ENCODE data around the gene PDS5A. TPM values are rescaled to one million over a fixed set of nuclear protein-coding genes. Genes with fewer than 3 reads are reported as not detected.
A peak's percentile ranks its signal among the peaks of the same experiment; 100 is the strongest.

Gene PDS5A
- total and polyA plus RNA-seq, 2 experiments from 2014 or later = 26.8 to 56.5 TPM

DNA sequence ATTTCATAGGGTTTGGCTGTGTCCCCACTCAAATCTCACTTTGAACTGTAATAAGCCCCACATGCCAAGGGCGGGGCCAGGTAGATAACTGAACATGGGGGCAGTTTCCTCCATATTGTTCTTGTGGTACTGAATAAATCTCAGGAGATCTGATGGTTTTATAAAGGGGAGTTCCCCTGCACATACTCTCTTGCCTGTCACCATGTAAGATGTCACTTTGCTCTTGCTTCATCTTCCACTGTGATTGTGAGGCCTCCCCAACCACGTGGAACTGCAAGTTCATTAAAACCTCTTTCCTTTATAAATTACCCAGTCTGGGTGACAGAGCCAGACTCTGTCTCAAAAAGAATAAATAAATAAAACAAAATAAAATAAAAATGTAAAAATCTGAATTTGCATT is 95.9 kb downstream of the PDS5A start:
- Histone ChIP-seq H3K9ac (no peak overlapping the region), H3K4me1 (ENCODE audit: insufficient read depth) (no peaks in the 10 kb centered on the region), H3K4me2 (ENCODE audit: unreplicated experiment) (no peak overlapping the region), H3K27ac (no peak overlapping the region), H2AFZ (no peak overlapping the region), H3F3A (ENCODE audit: insufficient read depth) (no peaks in the 10 kb centered on the region), H3K9me3 (ENCODE audit: low read depth) (no peaks in the 10 kb centered on the region), H3K4me3 (no peak overlapping the region), H3K27me3 (replicated peaks; ENCODE audit: insufficient read depth) (no peaks in the 10 kb centered on the region), H3K36me3 (ENCODE audit: low read depth) (peaks cover 47% of the 10 kb centered on the region), H4K20me1 (ENCODE audit: insufficient read depth) (0 out of 2 replicates have a peak, but pooled peaks cover 3% of the 10 kb centered on the region), H3K9me2 (ENCODE audit: insufficient read depth) (no peaks in the 10 kb centered on the region), H3K79me2 (ENCODE audit: insufficient read depth) (peaks cover 11% of the 10 kb centered on the region; the same call in 1 of the 2 replicates)
- WGBS, 2 experiments (ENCODE audit: low coverage in 1 of 2, low lambda C conversion rate in 2 of 2, missing lambda C conversion rate in 2 of 2) = 72 to 78% methylated on average over 2 of the region's 2 CpGs
- in situ Hi-C loops (cut with MboI) = no loop called here
- no peak for DNase-seq
- TF ChIP-seq EZH2 (IDR thresholded peaks at IDR 0.05; ENCODE audit: insufficient read depth, poor library complexity, severe bottlenecking) (no peak), EZH2phosphoT487 (IDR thresholded peaks at IDR 0.05; ENCODE audit: insufficient read depth, low read depth) (no peak)

DNA sequence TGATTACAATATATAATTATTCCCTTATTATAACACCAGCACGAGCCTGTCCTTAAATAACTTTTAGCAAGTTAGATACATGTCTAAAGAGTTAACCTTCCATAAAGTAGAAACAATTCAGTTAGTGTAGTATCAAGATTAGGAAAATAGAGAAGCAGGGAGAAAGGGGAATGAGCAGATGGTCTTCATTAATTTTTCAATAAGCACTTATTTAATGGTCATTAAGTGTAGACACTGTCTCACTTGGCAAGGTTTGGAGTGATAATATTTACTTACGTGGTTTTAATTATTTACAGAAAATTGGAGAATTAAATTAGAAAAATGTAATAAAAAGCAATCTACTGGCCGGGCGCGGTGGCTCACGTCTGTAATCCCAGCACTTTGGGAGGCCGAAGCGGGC is 99.7 kb downstream of the PDS5A start:
- no peak overlapping the region for H2AFZ ChIP-seq
- no peak overlapping the region for H3K27ac ChIP-seq
- no peak for DNase-seq
- H3K4me2 ChIP-seq (ENCODE audit: unreplicated experiment) = no peak overlapping the region
- in situ Hi-C loops (cut with MboI) = no loop called here
- H3K27me3 ChIP-seq (replicated peaks; ENCODE audit: insufficient read depth) = no peaks in the 10 kb centered on the region
- H3K9me3 ChIP-seq (ENCODE audit: low read depth) = no peaks in the 10 kb centered on the region
- TF ChIP-seq EZH2 (IDR thresholded peaks at IDR 0.05; ENCODE audit: insufficient read depth, poor library complexity, severe bottlenecking) = no peak
- TF ChIP-seq EZH2phosphoT487 (IDR thresholded peaks at IDR 0.05; ENCODE audit: insufficient read depth, low read depth) = no peak
- no peaks in the 10 kb centered on the region for H3K4me1 ChIP-seq (ENCODE audit: insufficient read depth)
- WGBS, 2 experiments (ENCODE audit: low coverage in 1 of 2, low lambda C conversion rate in 2 of 2, missing lambda C conversion rate in 2 of 2) = 85 to 88% methylated on average over 8 of the region's 8 CpGs
- H3K9me2 ChIP-seq (ENCODE audit: insufficient read depth) = no peaks in the 10 kb centered on the region
- H3K36me3 ChIP-seq (ENCODE audit: low read depth) = peaks cover 56% of the 10 kb centered on the region
- peaks cover 7% of the 10 kb centered on the region; the same call in 1 of the 2 replicates for H3F3A ChIP-seq (ENCODE audit: insufficient read depth)
- H3K9ac ChIP-seq = no peak overlapping the region
- H3K4me3 ChIP-seq = no peak overlapping the region
- 0 out of 2 replicates have a peak, but pooled peaks cover 3% of the 10 kb centered on the region for H4K20me1 ChIP-seq (ENCODE audit: insufficient read depth)
- 0 out of 2 replicates have a peak, but pooled peaks cover 5% of the 10 kb centered on the region for H3K79me2 ChIP-seq (ENCODE audit: insufficient read depth)

DNA sequence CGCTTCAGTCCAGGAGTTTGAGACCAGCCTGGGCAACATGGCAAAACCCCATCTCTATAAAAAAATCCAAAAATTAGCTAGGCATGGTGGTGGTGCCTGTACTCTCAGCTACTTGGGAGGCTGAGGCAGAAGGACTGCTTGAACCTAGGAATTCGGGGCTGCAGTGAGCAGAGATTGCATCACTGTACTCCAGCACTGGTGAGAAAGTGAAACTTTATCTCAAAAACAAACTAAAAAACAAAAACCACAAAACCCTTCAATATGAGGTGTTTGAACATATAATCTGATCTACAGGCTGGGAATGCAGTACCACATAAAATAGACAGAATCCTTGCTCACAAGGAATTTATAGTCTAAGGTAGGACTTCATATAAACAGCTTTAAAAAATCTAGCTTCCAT is 103.9 kb downstream of the PDS5A start:
- Histone ChIP-seq H3F3A (ENCODE audit: insufficient read depth) (peaks cover 7% of the 10 kb centered on the region; the same call in 1 of the 2 replicates), H3K36me3 (ENCODE audit: low read depth) (peaks cover 71% of the 10 kb centered on the region), H3K4me3 (no peak overlapping the region), H3K4me1 (ENCODE audit: insufficient read depth) (no peaks in the 10 kb centered on the region), H3K27ac (no peak overlapping the region), H2AFZ (no peak overlapping the region), H3K9ac (no peak overlapping the region), H3K9me3 (ENCODE audit: low read depth) (no peaks in the 10 kb centered on the region), H3K4me2 (ENCODE audit: unreplicated experiment) (no peak overlapping the region), H3K27me3 (replicated peaks; ENCODE audit: insufficient read depth) (no peaks in the 10 kb centered on the region), H3K9me2 (ENCODE audit: insufficient read depth) (no peaks in the 10 kb centered on the region), H3K79me2 (ENCODE audit: insufficient read depth) (no peaks in the 10 kb centered on the region), H4K20me1 (ENCODE audit: insufficient read depth) (no peaks in the 10 kb centered on the region)
- 95 to 98% methylated on average over 2 of the region's 2 CpGs for WGBS, 2 experiments (ENCODE audit: low coverage in 1 of 2, low lambda C conversion rate in 2 of 2, missing lambda C conversion rate in 2 of 2)
- peak; percentile 2 for DNase-seq
- TF ChIP-seq EZH2 (IDR thresholded peaks at IDR 0.05; ENCODE audit: insufficient read depth, poor library complexity, severe bottlenecking) = no peak
- no peak for TF ChIP-seq EZH2phosphoT487 (IDR thresholded peaks at IDR 0.05; ENCODE audit: insufficient read depth, low read depth)
- in situ Hi-C loops (cut with MboI) = no loop called here

DNA sequence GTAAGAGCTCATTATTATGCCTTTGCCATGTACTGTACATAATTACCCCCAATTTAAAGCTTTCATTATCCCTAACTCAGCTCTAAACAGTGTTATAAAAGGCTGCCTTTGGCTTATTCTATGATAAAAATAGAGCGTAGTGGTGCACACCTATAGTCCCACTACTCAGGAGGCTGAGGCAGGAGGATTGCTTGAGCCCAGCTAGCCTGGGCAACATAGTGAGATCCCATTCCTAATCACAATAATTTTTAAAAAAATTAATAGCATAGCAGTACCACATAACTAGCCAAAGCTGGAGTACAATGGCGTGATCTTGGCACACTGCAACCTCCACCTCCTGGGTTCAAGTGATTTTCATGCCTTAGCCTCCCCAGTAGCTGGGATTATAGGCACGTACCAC is 112.4 kb downstream of the PDS5A start:
- Histone ChIP-seq H3F3A (ENCODE audit: insufficient read depth) (no peaks in the 10 kb centered on the region), H3K4me2 (ENCODE audit: unreplicated experiment) (no peak overlapping the region), H3K36me3 (ENCODE audit: low read depth) (peaks cover 55% of the 10 kb centered on the region), H3K9me2 (ENCODE audit: insufficient read depth) (no peaks in the 10 kb centered on the region), H3K27me3 (replicated peaks; ENCODE audit: insufficient read depth) (no peaks in the 10 kb centered on the region), H3K79me2 (ENCODE audit: insufficient read depth) (peaks cover 4% of the 10 kb centered on the region; the same call in 1 of the 2 replicates), H3K4me3 (no peak overlapping the region), H4K20me1 (ENCODE audit: insufficient read depth) (no peaks in the 10 kb centered on the region), H3K27ac (no peak overlapping the region), H3K4me1 (ENCODE audit: insufficient read depth) (no peaks in the 10 kb centered on the region), H3K9me3 (ENCODE audit: low read depth) (no peaks in the 10 kb centered on the region), H3K9ac (no peak overlapping the region), H2AFZ (no peak overlapping the region)
- TF ChIP-seq EZH2 (IDR thresholded peaks at IDR 0.05; ENCODE audit: insufficient read depth, poor library complexity, severe bottlenecking) (no peak), EZH2phosphoT487 (IDR thresholded peaks at IDR 0.05; ENCODE audit: insufficient read depth, low read depth) (no peak)
- 96 to 100% methylated on average over 3 of the region's 3 CpGs for WGBS, 2 experiments (ENCODE audit: low coverage in 1 of 2, low lambda C conversion rate in 2 of 2, missing lambda C conversion rate in 2 of 2)
- DNase-seq = no peak
- in situ Hi-C loops (cut with MboI) = no loop called here

DNA sequence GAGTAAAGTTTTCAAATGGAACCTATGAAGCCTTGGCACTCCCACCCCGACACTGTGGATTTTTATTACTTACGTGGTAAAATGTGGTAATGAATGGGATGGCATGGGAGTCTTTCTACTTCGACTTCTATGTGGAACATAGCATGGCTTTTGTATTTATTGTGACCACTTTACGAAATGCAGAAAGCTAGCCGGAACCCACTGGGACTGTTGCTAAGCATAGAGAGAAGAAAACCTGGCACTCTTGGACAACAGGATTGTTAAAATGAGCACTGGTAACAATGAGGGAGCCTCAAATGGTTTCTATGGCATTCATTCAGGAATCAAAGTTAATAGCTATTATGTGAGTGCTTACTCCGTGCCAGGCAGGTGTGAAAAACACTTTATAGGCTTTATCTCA is 113.3 kb downstream of the PDS5A start:
- in situ Hi-C loops (cut with MboI) = no loop called here
- Histone ChIP-seq H3K9ac (no peak overlapping the region), H3K79me2 (ENCODE audit: insufficient read depth) (peaks cover 4% of the 10 kb centered on the region; the same call in 1 of the 2 replicates), H3K4me3 (no peak overlapping the region), H3F3A (ENCODE audit: insufficient read depth) (no peaks in the 10 kb centered on the region), H3K4me2 (ENCODE audit: unreplicated experiment) (no peak overlapping the region), H3K9me2 (ENCODE audit: insufficient read depth) (no peaks in the 10 kb centered on the region), H3K4me1 (ENCODE audit: insufficient read depth) (no peaks in the 10 kb centered on the region), H3K27ac (no peak overlapping the region), H3K27me3 (replicated peaks; ENCODE audit: insufficient read depth) (no peaks in the 10 kb centered on the region), H3K36me3 (ENCODE audit: low read depth) (peaks cover 53% of the 10 kb centered on the region), H2AFZ (no peak overlapping the region), H4K20me1 (ENCODE audit: insufficient read depth) (no peaks in the 10 kb centered on the region), H3K9me3 (ENCODE audit: low read depth) (no peaks in the 10 kb centered on the region)
- no peak for DNase-seq
- TF ChIP-seq EZH2phosphoT487 (IDR thresholded peaks at IDR 0.05; ENCODE audit: insufficient read depth, low read depth) (no peak), EZH2 (IDR thresholded peaks at IDR 0.05; ENCODE audit: insufficient read depth, poor library complexity, severe bottlenecking) (no peak)
- WGBS, 2 experiments (ENCODE audit: low coverage in 1 of 2, low lambda C conversion rate in 2 of 2, missing lambda C conversion rate in 2 of 2) = 99 to 100% methylated on average over 6 of the region's 6 CpGs
